Mesenchymal stem cell (in vitro differentiated cells and primary cell): Measurements from ENCODE around the gene SIRPB1.

Source experiments
- DNase-seq: peaks from one replicate; pipeline ENCODE4 v3.0.0-alpha.2; 2013
- H2AFZ ChIP-seq: one replicate; pipeline ENCODE4 v1.6.1; 2013; ENCODE audit warnings: low read depth, mild to moderate bottlenecking, control low read depth, inconsistent platforms, low read length, moderate library complexity
- H2AK5ac ChIP-seq: 2 replicates; pipeline ENCODE4 v1.6.1; 2013; ENCODE audit warnings: low read length, moderate library complexity, mild to moderate bottlenecking, inconsistent platforms; ENCODE audit not compliant: severe bottlenecking
- H2BK120ac ChIP-seq: one replicate; pipeline ENCODE4 v1.6.1; 2013; ENCODE audit warnings: low read depth, mild to moderate bottlenecking, inconsistent platforms, low read length, moderate library complexity
- H2BK12ac ChIP-seq, 2 experiments: one replicate each; pipeline ENCODE4 v1.6.1; 2013; ENCODE audit warnings: inconsistent platforms in 2 of 2, low read length in 2 of 2, mild to moderate bottlenecking in 2 of 2, moderate library complexity in 2 of 2, control low read depth in 1 of 2
- H2BK15ac ChIP-seq: one replicate; pipeline ENCODE4 v1.6.1; 2013; ENCODE audit warnings: mild to moderate bottlenecking, low read depth, inconsistent platforms; ENCODE audit not compliant: poor library complexity, severe bottlenecking
- H2BK5ac ChIP-seq: 2 replicates; pipeline ENCODE4 v1.6.1; 2013; ENCODE audit warnings: low read depth, mild to moderate bottlenecking, low read length, control low read depth, inconsistent platforms; ENCODE audit not compliant: poor library complexity, severe bottlenecking
- H3K14ac ChIP-seq, 2 experiments: one replicate each; pipeline ENCODE4 v1.6.1; 2013; ENCODE audit warnings: inconsistent platforms in 2 of 2, low read length in 2 of 2, control low read depth in 1 of 2, mild to moderate bottlenecking in 1 of 2, moderate library complexity in 1 of 2
- H3K18ac ChIP-seq, 2 experiments: one replicate each; pipeline ENCODE4 v1.6.1; 2013; ENCODE audit warnings: inconsistent platforms in 2 of 2, low read length in 2 of 2, control low read depth in 1 of 2, low read depth in 1 of 2, mild to moderate bottlenecking in 1 of 2
- H3K23ac ChIP-seq, 2 experiments: one replicate each; pipeline ENCODE4 v1.6.1; 2013; ENCODE audit warnings: inconsistent platforms in 2 of 2, low read length in 2 of 2, mild to moderate bottlenecking in 2 of 2, moderate library complexity in 2 of 2, control low read depth in 1 of 2
- H3K27ac ChIP-seq: 2 replicates; pipeline ENCODE4 v1.5.1; 2013; ENCODE audit warnings: mild to moderate bottlenecking, moderate library complexity, low read length, control low read depth, inconsistent platforms; ENCODE audit not compliant: poor library complexity, severe bottlenecking
- H3K27me3 ChIP-seq, 2 experiments: 2 replicates each; pipeline versions ENCODE4 v1.6.1 to v1.7.0; 2013; ENCODE audit warnings: low read length in 2 of 2, mild to moderate bottlenecking in 2 of 2, moderate library complexity in 2 of 2, control low read depth in 1 of 2, inconsistent platforms in 1 of 2; ENCODE audit not compliant: control insufficient read depth in 1 of 2, insufficient read depth in 1 of 2
- H3K36me3 ChIP-seq, 2 experiments: 2 replicates each; pipeline versions ENCODE4 v1.6.1 to v1.7.0; 2013; ENCODE audit warnings: low read length in 2 of 2, control low read depth in 1 of 2, inconsistent platforms in 1 of 2, low read depth in 1 of 2, mild to moderate bottlenecking in 1 of 2; ENCODE audit not compliant: insufficient read depth in 2 of 2, control insufficient read depth in 1 of 2
- H3K4ac ChIP-seq, 2 experiments: one replicate each; pipeline ENCODE4 v1.6.1; 2013; ENCODE audit warnings: inconsistent platforms in 2 of 2, low read length in 2 of 2, mild to moderate bottlenecking in 2 of 2, moderate library complexity in 2 of 2, control low read depth in 1 of 2, low read depth in 1 of 2
- H3K4me1 ChIP-seq: 2 replicates; pipeline ENCODE4 v1.6.1; 2013; ENCODE audit warnings: low read depth, low read length, control low read depth; ENCODE audit not compliant: control insufficient read depth, insufficient read depth
- H3K4me2 ChIP-seq: 2 replicates; pipeline ENCODE4 v1.6.1; 2013; ENCODE audit warnings: low read length, mild to moderate bottlenecking, inconsistent platforms; ENCODE audit not compliant: poor library complexity, severe bottlenecking
- H3K4me3 ChIP-seq, 2 experiments: 2 replicates each; pipeline versions ENCODE4 v1.5.1 to v1.7.0; 2013; ENCODE audit warnings: low read length in 2 of 2, mild to moderate bottlenecking in 2 of 2, control low read depth in 1 of 2, low read depth in 1 of 2; ENCODE audit not compliant: insufficient read depth in 1 of 2
- H3K79me1 ChIP-seq: replicated peaks from 2 replicates; pipeline ENCODE4 v1.6.1; 2013; ENCODE audit warnings: mild to moderate bottlenecking, control low read depth, low read length, inconsistent platforms; ENCODE audit not compliant: poor library complexity, severe bottlenecking
- H3K9ac ChIP-seq: 2 replicates; pipeline ENCODE4 v1.7.0; 2013; ENCODE audit warnings: mild to moderate bottlenecking, low read length, moderate library complexity
- H3K9me3 ChIP-seq: 2 replicates; pipeline ENCODE4 v1.7.0; 2013; ENCODE audit warnings: mild to moderate bottlenecking, low read length; ENCODE audit not compliant: control insufficient read depth
- H4K8ac ChIP-seq: one replicate; pipeline ENCODE4 v1.6.1; 2013; ENCODE audit warnings: inconsistent platforms, mild to moderate bottlenecking, low read length, moderate library complexity
- H4K91ac ChIP-seq: one replicate; pipeline ENCODE4 v1.6.1; 2013; ENCODE audit warnings: mild to moderate bottlenecking, low read length, inconsistent platforms
- WGBS: methylation state at CpG from one replicate; pipeline ENCODE4 v1.1.7; 2013; ENCODE audit warnings: mixed read lengths; 5-methylcytosine and 5-hydroxymethylcytosine counted together

The SIRPB1 gene

DNA sequence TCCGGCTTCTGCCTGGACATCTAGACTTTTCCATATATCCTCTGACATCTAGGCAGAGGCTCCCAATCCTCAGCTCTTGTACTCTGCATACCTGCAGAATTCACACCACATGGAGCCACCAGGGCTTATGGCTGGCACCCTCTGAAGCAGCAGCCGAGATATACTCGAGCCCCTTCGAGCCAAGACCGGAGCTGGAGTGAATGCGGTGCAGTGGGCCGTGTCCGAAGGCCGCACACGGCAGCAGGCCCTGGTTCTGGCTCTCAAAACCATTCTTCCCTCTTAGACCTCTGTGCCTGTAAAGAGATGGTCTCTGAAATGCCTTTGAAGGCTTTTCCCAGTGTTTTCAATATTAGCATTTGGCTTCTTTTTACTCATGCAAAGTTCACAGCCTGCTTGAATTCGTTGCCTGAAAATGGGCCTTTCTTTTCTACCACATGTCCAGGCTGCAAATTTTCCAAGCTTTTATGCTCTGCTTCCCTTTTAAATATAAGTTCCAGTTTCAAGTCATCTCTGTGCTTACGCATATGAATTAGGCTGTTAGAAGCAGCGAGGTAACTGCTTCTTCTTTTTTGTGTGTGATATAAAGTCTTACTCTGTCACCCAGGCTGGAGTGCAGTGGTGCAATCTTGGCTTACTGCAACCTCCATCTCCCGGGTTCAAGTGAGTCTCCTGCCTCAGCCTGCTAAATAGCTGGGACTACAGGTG, 3.8 kb upstream of the SIRPB1 start:
- H4K91ac ChIP-seq = no peak overlapping the region
- H2BK12ac ChIP-seq = no peak overlapping the region
- H3K18ac ChIP-seq = no peak overlapping the region
- no peaks in the 10 kb centered on the region for H3K79me1 ChIP-seq
- no peak overlapping the region for H3K4me3 ChIP-seq
- no peak overlapping the region for H4K8ac ChIP-seq
- H2AK5ac ChIP-seq = no peak overlapping the region
- no peak overlapping the region for H3K14ac ChIP-seq
- no peak overlapping the region for H2BK120ac ChIP-seq
- no peak for DNase-seq
- no peak overlapping the region for H3K4me2 ChIP-seq
- no peak overlapping the region for H3K9ac ChIP-seq
- H3K23ac ChIP-seq = no peak overlapping the region
- no peaks in the 10 kb centered on the region for H3K4me1 ChIP-seq
- no peak overlapping the region for H2AFZ ChIP-seq
- H2BK15ac ChIP-seq = no peak overlapping the region
- WGBS = 84% methylated on average over 14 of the region's 14 CpGs
- peaks cover 0 to 29% of the 10 kb centered on the region in 2 experiments for H3K27me3 ChIP-seq
- H3K4ac ChIP-seq = no peak overlapping the region
- peaks cover 13% of the 10 kb centered on the region for H3K9me3 ChIP-seq
- H3K36me3 ChIP-seq = no peaks in the 10 kb centered on the region
- H2BK5ac ChIP-seq = no peak overlapping the region
- H3K27ac ChIP-seq = no peak overlapping the region

DNA sequence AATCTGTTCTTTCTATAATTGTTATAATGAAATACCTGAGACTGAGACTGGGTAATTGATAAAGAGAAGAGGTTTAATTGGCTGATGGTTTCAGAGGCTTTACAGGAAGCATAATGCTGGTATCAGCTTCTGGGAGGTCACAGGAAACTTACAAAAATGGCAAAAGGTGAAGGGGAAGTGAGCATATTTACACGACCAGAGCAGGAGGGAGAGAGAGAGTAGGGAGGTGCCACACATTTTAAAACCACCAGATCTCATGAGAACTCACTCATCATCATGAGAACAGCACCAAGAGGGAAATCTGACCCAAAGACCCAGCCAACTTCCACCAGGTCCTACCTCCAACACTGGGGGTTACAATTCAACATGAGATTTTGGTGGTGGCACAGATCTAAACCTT, 2.6 kb upstream of the SIRPB1 start:
- Histone ChIP-seq H4K8ac (no peak overlapping the region), H2BK120ac (no peak overlapping the region), H2BK12ac (no peak overlapping the region), H3K27me3 (peaks cover 0 to 20% of the 10 kb centered on the region in 2 experiments), H3K9ac (no peak overlapping the region), H2BK5ac (no peak overlapping the region), H3K4me2 (no peak overlapping the region), H3K4ac (no peak overlapping the region), H4K91ac (no peak overlapping the region), H3K23ac (no peak overlapping the region), H2AK5ac (no peak overlapping the region), H3K9me3 (peaks cover 14% of the 10 kb centered on the region), H3K27ac (no peak overlapping the region), H3K79me1 (no peaks in the 10 kb centered on the region), H3K4me1 (no peaks in the 10 kb centered on the region), H2BK15ac (no peak overlapping the region), H3K18ac (no peak overlapping the region), H3K14ac (no peak overlapping the region), H3K36me3 (no peaks in the 10 kb centered on the region), H2AFZ (no peak overlapping the region), H3K4me3 (no peak overlapping the region)
- no peak for DNase-seq
- WGBS = 40% methylated on average over 1 of the region's 1 CpG

DNA sequence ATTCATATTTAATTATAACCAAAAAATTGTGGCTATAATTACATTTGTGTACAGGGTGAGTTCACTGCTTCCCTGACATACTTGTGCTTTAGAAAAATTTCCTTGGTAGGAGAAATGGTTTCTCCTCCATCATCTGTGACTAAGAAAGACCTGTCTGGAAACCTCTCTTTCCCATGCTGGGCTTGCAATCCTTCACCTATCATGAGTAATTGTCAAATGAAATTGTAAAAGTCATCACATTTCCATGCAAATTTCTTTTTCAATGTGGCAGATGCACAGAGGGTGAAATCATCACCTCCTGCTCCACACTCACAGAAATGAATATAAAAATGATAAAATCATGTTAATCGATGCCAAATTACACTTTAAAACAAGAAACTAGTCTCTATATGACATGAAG, 1.5 kb upstream of the SIRPB1 start:
- Histone ChIP-seq H3K9ac (no peak overlapping the region), H2BK5ac (no peak overlapping the region), H4K91ac (no peak overlapping the region), H4K8ac (no peak overlapping the region), H2BK12ac (no peak overlapping the region), H2AK5ac (no peak overlapping the region), H3K27me3 (peaks cover 0 to 9% of the 10 kb centered on the region in 2 experiments), H3K4ac (no peak overlapping the region), H3K4me1 (no peaks in the 10 kb centered on the region), H3K27ac (no peak overlapping the region), H3K18ac (no peak overlapping the region), H3K23ac (no peak overlapping the region), H3K9me3 (peaks cover 14% of the 10 kb centered on the region), H2AFZ (no peak overlapping the region), H3K79me1 (no peaks in the 10 kb centered on the region), H3K36me3 (no peaks in the 10 kb centered on the region), H3K4me2 (no peak overlapping the region), H2BK15ac (no peak overlapping the region), H2BK120ac (no peak overlapping the region), H3K4me3 (no peak overlapping the region), H3K14ac (no peak overlapping the region)
- WGBS = no CpG with 5 or more reads among the region's 1 CpG
- no peak for DNase-seq

DNA sequence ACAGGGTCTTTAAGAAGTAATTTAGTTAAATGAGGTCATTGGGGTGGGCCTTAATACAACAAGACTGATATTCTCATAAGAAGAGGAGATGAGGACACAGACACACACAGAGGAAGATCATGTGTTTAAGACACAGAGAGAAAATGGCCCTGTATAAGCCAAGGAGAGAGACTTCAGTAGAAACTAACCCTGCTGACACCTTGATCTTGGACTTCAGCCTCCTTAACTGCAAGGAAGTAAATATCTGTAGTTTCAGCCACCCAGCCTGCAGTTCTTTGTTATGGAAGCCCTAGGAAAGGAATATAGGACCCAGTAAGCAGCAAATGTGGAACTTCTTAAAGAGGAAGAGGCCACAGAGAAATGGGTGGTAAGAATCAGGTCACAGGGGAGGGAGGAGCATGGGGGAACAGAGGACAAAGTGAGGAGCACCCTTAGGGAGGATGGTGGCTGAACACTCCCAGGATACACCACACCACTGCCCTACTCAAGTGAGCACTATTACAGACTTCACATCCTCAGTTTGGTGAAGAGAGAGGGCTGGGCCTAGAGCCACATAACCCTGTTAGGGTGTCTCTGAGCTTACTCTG, 762 bp downstream of the SIRPB1 start:
- Histone ChIP-seq H2AK5ac (no peak overlapping the region), H2BK12ac (no peak overlapping the region), H4K8ac (no peak overlapping the region), H3K79me1 (no peaks in the 10 kb centered on the region), H3K14ac (no peak overlapping the region), H3K4ac (no peak overlapping the region), H3K18ac (no peak overlapping the region), H2BK15ac (no peak overlapping the region), H3K9ac (no peak overlapping the region), H3K9me3 (peaks cover 14% of the 10 kb centered on the region), H3K4me3 (no peak overlapping the region), H3K4me2 (no peak overlapping the region), H3K4me1 (no peaks in the 10 kb centered on the region), H2AFZ (no peak overlapping the region), H3K23ac (no peak overlapping the region), H3K27me3 (no peaks in the 10 kb centered on the region), H3K36me3 (no peaks in the 10 kb centered on the region), H4K91ac (no peak overlapping the region), H2BK5ac (no peak overlapping the region), H2BK120ac (no peak overlapping the region), H3K27ac (no peak overlapping the region)
- no peak for DNase-seq
